AG10803 (cell line): ENCODE measurements around the gene IVD.

Source experiments
- DNase-seq: peaks from one replicate; pipeline ENCODE4 v3.0.0; 2010; ENCODE audit warnings: low read depth
- H3K4me3 ChIP-seq: 2 replicates; pipeline ENCODE4 v1.5.1; 2011; ENCODE audit warnings: mild to moderate bottlenecking, low read length, control low read depth
- CTCF ChIP-seq: conservative IDR thresholded peaks from 2 replicates; pipeline ENCODE4 v1.5.1; 2011; ENCODE audit warnings: mild to moderate bottlenecking, low read length, control low read depth, inconsistent platforms

Gene IVD

DNA sequence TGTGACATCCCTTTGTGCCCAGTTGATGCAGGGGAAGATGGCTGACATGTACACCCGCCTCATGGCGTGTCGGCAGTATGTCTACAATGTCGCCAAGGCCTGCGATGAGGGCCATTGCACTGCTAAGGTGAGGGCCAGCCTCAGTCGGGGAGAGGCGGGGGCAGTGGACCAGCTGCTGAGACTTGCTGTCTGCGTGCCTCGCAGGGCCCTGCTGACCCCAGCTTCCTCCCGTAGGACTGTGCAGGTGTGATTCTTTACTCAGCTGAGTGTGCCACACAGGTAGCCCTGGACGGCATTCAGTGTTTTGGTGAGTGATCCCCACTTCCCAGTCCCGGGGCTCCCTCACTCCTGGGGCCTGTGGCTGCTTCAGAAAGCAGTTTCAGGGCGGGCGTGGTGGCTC, 10.5 kb downstream of the IVD start:
- no peak for TF ChIP-seq CTCF
- no peak overlapping the region for H3K4me3 ChIP-seq
- DNase-seq, result no peak

DNA sequence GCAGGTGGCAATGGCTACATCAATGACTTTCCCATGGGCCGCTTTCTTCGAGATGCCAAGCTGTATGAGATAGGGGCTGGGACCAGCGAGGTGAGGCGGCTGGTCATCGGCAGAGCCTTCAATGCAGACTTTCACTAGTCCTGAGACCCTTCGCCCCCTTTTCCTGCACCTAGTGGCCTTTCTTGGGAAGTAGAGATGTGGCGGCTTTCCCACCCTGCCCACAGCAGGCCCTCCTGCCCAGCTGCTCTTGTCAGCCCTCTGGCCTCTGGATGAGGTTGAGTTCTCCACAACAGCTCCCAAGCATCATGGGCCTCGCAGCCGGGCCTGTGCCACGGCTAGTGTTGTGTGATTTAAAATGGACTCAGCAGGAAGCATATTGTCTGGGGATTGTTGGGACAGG, 12.5 kb downstream of the IVD start:
- TF ChIP-seq CTCF, result no peak
- H3K4me3 ChIP-seq, result no peak overlapping the region
- DNase-seq, result no peak

- no peak for DNase-seq
- no peak overlapping the region for H3K4me3 ChIP-seq
- TF ChIP-seq CTCF, result no peak
These were observed 14.6 kb downstream of the IVD start for GRCh38 chr15:40420071-40420713.

DNA sequence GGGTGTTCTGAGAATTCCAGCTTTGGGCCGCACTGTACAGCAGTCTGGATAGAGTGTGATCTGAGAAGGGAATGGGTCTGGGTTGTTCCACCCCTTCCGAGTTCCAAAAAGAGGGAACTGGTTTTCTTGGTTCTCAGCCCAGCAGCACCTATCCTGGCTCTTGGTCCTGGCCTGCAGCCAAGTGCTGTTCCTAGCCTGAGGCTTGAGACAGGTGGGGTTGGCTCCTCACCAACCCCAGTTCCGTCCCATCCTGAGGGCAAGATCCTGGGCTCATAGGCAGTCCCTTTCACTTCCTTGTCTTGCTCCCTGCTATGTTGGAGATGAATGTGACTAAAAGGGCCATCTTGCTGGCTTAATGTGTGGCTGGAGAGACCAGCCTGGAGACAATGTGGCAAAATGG, 15.2 kb downstream of the IVD start:
- TF ChIP-seq CTCF, result no peak
- DNase-seq, result no peak
- H3K4me3 ChIP-seq, result no peak overlapping the region

GRCh38 chr15:40421246-40422157, 15.9 kb downstream of the IVD start:
- H3K4me3 ChIP-seq, result no peak overlapping the region
- TF ChIP-seq CTCF, result peak; percentile 88
- peak; percentile 48 for DNase-seq

DNA sequence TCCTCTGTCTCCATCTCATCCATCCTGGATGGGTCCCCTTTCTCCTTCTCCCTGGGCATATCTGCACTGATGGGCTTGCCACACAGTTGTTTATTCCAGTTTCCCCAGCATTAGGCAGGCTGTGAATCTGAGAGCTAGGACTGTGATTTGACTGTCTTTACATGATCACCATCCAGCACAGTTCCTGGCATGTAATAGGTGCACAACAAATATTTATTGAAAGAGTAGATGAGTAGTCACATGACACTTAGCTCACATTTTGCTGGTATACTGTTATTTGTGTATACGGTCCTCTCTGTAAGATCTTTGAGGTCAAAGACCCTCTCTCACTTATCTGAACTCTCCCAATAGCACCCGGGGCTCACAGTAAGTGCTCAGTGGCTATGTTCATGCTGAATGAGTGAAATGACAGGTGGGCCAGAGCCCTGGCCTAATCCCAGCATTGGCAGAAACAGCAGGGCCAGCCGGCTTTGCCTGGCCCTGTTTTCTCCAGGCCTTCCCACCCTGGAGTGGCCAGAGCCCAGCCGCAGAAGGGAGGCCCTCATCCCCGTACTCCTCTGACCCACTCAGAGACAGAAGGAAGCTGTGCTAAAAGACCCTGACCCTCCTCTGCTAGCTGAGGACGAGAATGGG, 19.0 kb downstream of the IVD start:
- no peak for DNase-seq
- TF ChIP-seq CTCF, result no peak
- H3K4me3 ChIP-seq, result no peak overlapping the region
